Measurements from ENCODE around the gene CDT1.
A peak's percentile ranks its signal among the peaks of the same experiment; 100 is the strongest.

The CDT1 gene

GRCh38 chr16:88793251-88793954 is 10.2 kb upstream of the CDT1 start:
- no peak overlapping the region for H3K27ac ChIP-seq
- ChIA-PET CTCF (interaction anchor here (1.5 kb wide), 1 partner anchor 56 kb away, joined by 8 read pairs; no protein-coding TSS in a partner anchor), POLR2A (ENCODE audit: low non-redundant PET) (interaction anchor here (0.6 kb wide), 1 partner anchor 8 kb away, joined by 3 read pairs; no protein-coding TSS in a partner anchor)
- TF ChIP-seq CTCF (conservative IDR thresholded peaks at IDR 0.05; ENCODE audit: low read depth), result no peak
- no peak for DNase-seq (ENCODE audit: low spot score)

GRCh38 chr16:88796278-88796677 is 7.3 kb upstream of the CDT1 start:
- H3K27ac ChIP-seq, result no peak overlapping the region
- DNase-seq (ENCODE audit: low spot score), result no peak
- no peak for TF ChIP-seq CTCF (conservative IDR thresholded peaks at IDR 0.05; ENCODE audit: low read depth)
- ChIA-PET CTCF (no interaction called here), POLR2A (ENCODE audit: low non-redundant PET) (no interaction called here)

- H3K27ac ChIP-seq, result no peak overlapping the region
- DNase-seq (ENCODE audit: low spot score), result no peak
- ChIA-PET CTCF (interaction anchor here (0.6 to 1.0 kb wide), 3 partner anchors 15 to 269 kb away, joined by 3 to 4 read pairs (median 3); no protein-coding TSS in a partner anchor), POLR2A (ENCODE audit: low non-redundant PET) (no interaction called here)
- TF ChIP-seq CTCF (conservative IDR thresholded peaks at IDR 0.05; ENCODE audit: low read depth), result no peak
These were observed 5.5 kb upstream of the CDT1 start for GRCh38 chr16:88798073-88798472.

- H3K27ac ChIP-seq, result peak overlapping the region; percentile 31
- POLR2A ChIA-PET (ENCODE audit: low non-redundant PET), result no interaction called here
- CTCF ChIA-PET, result interaction anchor here (0.5 kb wide), 1 partner anchor 55 kb away, joined by 3 read pairs; no protein-coding TSS in a partner anchor
- no peak for TF ChIP-seq CTCF (conservative IDR thresholded peaks at IDR 0.05; ENCODE audit: low read depth)
- no peak for DNase-seq (ENCODE audit: low spot score)
These were observed 4.7 kb upstream of the CDT1 start for GRCh38 chr16:88798772-88799455.

- no peak for DNase-seq (ENCODE audit: low spot score)
- CTCF ChIA-PET, result interaction anchor here (0.8 kb wide), 1 partner anchor 717 kb away, joined by 3 read pairs; no protein-coding TSS in a partner anchor
- no peak for TF ChIP-seq CTCF (conservative IDR thresholded peaks at IDR 0.05; ENCODE audit: low read depth)
- H3K27ac ChIP-seq, result peak overlapping the region; percentile 31
- POLR2A ChIA-PET (ENCODE audit: low non-redundant PET), result no interaction called here
These were observed 3.9 kb upstream of the CDT1 start for GRCh38 chr16:88799569-88800276.

- TF ChIP-seq CTCF (conservative IDR thresholded peaks at IDR 0.05; ENCODE audit: low read depth), result no peak
- no peak for DNase-seq (ENCODE audit: low spot score)
- ChIA-PET CTCF (interaction anchor here (0.8 to 1.9 kb wide), 3 partner anchors 13 to 716 kb away, joined by 3 to 5 read pairs (median 4); no protein-coding TSS in a partner anchor), POLR2A (ENCODE audit: low non-redundant PET) (no interaction called here)
- peak overlapping the region; percentile 31 for H3K27ac ChIP-seq
These were observed 3.4 kb upstream of the CDT1 start for GRCh38 chr16:88800277-88800592.
